GM08714 (cell line): ENCODE data around the gene MYBPC3.
"Not testable (repeated sequence)": the region's sequence is repeated elsewhere in the genome, so short reads cannot be mapped to it uniquely, and the experiment has no call there.

Experiments used
- H3K4me3 ChIP-seq: fragments of 200-500 bp; sonication (Bioruptor generic); 2 replicates; pipeline ENCODE4 v1.5.1; 2014; ENCODE audit warnings: mild to moderate bottlenecking, low read length, inconsistent platforms
- ZNF274 ChIP-seq: IDR thresholded peaks from 2 replicates; pipeline ENCODE4 v1.6.1; 2012; ENCODE audit warnings: mild to moderate bottlenecking, low read depth, low read length

The MYBPC3 gene

DNA sequence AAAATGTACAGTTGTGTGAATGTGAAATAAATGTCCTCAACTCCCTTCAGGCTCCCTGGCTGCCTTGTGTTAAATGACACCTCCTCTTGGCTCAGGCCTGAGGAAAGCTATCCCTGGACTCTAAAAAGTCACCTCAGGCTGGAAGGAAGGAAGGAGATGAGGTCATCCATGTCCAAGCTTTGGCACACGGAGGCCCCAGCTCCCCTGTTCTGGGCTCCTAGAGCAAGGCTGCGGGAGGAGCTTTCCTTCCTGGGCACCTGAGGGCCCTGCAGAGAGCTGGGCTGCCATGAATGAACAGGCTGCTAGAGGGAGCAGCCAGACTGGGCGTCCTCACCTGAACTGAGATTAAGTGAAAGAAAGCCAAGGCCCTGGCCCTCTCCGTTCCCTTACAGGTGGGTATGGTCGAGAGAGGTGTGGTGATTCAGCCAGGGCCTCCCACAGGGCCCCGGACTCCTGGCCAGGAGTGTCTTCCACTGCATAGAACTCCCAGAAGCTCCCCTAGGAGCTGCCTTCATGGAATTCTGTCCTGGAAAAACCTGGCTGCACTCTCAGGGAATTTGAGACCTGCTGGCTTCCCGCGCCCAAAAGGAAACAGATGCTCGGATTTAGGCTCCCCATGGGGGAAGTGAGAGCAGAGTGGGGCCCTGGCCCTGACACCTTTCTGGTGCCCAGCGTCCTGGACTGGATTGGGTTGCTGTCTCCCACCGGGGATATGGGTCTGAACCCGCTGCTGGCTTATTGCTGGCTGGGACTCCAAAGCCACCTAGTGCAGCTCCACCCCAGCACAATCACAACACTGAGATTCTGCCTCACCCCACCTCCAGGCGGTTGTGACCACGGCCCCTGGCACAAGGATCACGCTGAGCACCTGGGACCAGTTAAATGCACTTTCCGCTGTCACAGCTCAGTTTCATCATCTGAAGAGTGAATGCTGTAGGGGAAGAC, 22.2 kb downstream of the MYBPC3 start:
- no peak overlapping the region for H3K4me3 ChIP-seq
- TF ChIP-seq ZNF274: no peak

DNA sequence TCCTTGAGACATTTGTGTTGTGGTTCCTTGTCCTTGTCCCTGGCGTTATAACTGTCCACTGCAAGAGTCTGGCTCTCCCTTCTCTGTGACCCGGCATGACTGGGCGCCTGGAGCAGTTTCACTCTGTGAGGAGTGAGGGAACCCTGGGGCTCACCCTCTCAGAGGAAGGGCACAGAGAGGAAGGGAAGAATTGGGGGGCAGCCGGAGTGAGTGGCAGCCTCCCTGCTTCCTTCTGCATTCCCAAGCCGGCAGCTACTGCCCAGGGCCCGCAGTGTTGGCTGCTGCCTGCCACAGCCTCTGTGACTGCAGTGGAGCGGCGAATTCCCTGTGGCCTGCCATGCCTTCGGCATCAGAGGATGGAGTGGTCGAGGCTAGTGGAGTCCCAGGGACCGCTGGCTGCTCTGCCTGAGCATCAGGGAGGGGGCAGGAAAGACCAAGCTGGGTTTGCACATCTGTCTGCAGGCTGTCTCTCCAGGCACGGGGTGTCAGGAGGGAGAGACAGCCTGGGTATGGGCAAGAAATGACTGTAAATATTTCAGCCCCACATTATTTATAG, 23.0 kb downstream of the MYBPC3 start:
- no peak overlapping the region for H3K4me3 ChIP-seq
- no peak for TF ChIP-seq ZNF274

DNA sequence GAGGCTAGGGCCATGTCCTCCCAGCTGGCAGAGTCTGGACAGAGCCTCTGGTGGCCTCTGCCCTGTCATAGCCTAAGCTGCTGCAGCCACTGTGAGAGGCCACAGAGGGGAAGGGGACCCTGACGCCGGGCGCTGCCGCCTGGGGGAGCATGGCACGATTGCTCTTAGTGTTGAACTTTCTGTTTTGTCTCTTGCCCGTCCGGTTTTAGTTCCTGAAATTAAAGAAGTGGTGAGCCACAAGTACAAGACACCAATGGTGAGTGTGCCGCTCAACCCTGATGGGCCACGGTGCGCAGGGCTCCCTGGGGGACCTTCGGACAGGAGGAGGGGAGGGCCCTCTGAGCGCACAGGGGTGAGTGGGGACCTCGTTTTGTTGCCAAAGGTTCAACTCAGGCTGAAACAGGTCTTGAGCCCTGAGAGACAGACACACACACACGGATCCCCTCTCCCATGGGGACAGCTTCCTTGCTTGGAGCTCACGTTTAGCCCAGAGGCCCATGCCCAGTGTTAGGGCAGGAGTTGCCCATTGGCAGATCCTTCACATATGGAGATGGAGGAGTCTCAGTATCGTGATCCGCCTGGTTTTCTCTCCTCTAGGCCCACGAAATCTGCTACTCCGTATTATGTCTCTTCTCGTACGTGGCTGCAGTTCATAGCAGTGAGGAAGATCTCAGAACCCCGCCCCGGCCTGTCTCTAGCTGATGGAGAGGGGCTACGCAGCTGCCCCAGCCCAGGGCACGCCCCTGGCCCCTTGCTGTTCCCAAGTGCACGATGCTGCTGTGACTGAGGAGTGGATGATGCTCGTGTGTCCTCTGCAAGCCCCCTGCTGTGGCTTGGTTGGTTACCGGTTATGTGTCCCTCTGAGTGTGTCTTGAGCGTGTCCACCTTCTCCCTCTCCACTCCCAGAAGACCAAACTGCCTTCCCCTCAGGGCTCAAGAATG, 23.8 kb downstream of the MYBPC3 start:
- H3K4me3 ChIP-seq: no peak overlapping the region
- TF ChIP-seq ZNF274: no peak

DNA sequence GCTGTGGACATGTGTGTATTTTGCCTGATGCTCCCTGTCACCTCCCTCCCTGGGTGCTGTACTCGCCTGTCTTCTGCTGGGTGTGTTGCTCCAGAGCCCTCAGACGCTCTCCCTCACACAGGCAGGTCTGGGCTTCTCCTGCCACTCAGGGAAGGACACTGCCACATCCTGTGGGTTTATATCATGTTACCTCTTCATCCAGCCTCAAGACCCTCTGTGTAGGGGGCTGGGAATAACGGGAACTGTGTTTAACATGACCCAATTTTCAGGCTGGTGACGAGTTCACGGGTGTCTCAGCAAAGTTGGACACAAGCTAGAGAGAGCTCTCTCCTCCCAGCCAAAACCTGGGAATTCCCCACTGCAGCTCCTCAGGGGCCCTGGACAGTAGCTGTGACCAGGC, 24.6 kb downstream of the MYBPC3 start:
- no peak overlapping the region for H3K4me3 ChIP-seq

DNA sequence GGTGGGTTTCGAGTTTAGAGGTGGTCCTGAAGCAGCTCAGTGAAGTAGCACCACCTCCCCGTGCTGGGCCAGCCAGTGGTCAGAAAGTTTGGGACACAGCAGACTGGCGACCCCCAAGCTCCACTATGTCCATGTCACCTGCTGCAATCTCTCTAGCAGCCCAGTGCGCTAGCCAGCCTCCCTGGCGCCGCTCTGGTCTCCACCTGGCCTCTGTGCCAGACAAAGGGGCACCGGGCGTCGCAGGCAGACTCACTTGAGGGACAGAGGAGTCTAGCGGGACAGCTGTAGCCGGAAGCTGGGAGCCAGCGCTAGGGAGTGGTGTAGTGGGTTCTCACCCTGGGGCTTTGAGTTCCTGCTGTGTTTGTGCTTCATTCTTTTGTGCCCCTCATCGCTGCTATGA, 25.5 kb downstream of the MYBPC3 start:
- TF ChIP-seq ZNF274: no peak

More for the DNA sequence above, 24.6 kb downstream of the MYBPC3 start:
- TF ChIP-seq ZNF274: no peak

DNA sequence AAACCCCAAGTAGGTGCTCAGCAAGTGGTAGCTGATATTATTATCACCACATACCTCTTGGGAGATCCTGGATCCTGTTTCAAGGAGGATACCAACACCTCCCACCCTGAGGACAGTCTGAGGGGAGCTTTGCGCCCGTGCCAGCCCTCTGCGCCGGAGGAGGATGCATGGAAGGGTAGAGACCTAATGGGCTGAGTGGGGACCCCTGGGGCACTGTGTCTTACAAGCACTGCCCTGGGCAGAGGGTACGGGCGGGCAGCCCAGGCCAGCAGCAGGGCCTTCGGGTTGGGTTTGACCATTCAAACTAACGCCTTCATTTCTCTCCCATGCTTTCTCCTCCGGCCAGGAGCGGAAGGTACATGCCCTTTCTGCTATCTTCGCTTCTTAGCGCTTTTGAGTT, 26.3 kb downstream of the MYBPC3 start:
- no peak for TF ChIP-seq ZNF274
- no peak overlapping the region for H3K4me3 ChIP-seq

More for the DNA sequence above, 25.5 kb downstream of the MYBPC3 start:
- H3K4me3 ChIP-seq: no peak overlapping the region

DNA sequence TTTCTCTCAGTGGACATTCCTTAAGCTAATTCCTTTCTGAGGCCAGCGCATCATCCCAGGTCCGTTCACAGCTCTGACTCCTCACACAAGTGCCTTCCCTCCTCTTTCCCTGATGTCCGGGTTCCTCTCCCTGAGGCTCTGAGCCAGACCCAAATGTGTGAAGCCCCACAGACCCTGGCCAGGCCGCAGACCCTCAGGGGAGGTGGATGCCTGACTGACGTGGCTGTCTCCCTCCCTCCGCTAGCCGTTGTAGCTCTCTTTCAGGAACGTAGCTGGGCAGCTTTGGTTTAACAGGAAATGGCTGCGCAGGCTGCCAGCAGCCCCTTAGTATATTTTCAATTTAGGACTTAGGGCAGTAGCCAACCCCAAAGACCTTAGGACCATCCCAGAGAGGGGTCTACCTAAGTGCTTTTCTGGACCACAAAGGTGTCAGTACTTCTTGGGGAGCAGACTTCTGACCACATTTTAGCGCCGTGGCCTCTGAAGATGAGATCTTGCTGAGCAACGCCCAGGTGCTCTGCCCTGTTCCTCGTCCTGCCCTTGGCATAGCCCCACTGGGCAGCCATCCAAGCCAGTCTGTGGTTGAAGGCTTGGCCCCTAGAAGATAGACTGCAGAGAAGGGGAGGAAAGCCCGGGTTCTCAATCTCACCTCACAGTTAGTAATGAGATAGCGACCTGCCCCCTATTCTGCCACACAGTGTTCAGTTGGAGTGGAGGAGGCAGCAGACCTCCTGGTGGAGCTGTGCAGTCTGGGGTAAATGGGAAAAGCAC, 27.0 kb downstream of the MYBPC3 start:
- no peak overlapping the region for H3K4me3 ChIP-seq
- no peak for TF ChIP-seq ZNF274

DNA sequence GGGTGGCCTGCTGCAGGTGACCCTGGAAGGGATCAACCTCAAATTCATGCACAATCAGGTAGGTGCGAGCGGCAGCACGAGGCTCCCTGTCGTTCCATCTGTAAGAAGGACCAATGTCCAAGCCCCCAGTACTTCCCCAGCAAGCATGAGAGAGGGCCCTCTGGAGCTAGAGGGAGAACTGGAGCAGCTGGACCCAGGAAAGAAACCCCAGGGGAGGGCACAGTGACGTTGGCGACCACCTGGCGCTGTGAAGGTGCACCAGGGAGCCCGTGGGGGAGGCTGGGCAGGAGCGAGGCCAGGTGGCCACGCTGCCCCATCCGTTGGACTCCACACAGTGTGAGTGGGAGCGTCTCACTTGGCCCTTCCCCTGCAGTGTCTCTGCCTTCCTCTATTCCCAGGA, 28.0 kb downstream of the MYBPC3 start:
- H3K4me3 ChIP-seq: no peak overlapping the region
- TF ChIP-seq ZNF274: no peak

DNA sequence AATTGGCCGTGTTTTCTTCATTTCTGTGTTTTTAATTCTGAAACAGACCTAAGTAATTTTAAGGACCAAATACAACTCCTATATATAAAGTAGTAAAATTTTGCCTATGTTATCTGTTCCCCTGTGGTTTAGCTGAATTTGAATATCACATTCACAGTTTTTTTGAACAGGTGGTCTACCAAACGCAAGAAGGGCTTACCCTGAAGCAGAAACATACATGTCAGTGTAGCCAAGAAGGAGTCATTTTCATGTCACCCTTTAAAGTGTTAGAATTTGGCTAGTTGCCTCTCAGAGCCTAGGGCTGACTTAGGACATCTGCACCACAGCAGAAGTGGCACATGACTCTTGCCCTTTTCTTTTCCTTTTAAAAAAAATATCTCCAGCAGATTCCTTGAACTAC, 34.3 kb downstream of the MYBPC3 start:
- H3K4me3 ChIP-seq: no peak overlapping the region
- TF ChIP-seq ZNF274: no peak

DNA sequence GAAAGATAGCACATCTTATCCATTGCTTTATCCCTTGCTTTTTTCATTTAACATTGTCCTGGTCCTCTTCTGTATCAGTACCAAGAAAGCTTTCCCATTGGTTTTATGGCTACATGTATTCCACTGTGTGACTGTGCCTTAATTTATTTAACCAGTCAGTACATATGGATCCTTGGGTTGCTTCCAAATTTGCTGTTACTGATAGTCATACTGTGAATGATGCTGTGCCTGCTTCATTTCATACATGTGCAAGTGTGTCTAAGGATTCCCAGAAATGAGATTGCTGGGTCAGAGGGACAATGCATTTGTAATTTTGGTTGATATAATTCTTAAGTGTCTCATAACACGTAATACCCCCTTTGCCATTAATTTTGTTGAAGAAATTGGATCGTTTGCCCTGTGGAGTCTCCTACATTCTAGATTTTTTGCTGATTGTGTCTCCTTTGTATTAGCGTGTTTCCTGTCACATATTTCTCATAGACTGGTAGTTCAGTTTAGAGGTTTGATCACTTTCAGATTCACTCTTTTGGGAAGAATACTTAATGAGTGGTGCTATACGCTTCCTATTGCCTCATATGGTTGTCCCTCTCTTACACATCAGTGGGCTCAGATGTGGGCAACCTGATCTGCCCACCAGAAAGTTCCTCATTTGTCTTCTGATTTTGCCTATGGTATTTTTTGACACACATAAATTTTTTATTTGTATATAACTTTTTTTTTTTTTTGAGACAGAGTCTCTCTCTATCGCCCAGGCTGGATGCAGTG, 35.3 kb downstream of the MYBPC3 start:
- TF ChIP-seq ZNF274: no peak
- H3K4me3 ChIP-seq: no peak overlapping the region

DNA sequence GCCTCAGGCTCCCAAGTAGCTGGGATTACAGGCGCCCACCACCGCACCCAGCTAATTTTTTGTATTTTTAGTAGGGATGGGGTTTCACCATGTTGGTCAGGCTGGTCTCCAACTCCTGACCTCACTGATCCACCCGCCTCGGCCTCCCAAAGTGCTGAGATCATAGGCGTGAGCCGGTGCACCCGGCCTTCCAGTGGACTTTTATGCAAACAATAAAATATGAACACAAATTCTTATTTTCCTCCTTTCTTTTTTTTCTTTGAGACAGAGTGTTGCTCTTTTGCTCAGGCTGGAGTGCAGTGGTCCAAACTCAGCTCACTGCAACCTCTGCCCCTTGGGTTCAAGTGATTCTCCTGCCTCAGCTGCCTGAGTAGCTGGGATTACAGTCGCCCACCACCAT, 36.0 kb downstream of the MYBPC3 start:
- H3K4me3 ChIP-seq: not testable (repeated sequence)

DNA sequence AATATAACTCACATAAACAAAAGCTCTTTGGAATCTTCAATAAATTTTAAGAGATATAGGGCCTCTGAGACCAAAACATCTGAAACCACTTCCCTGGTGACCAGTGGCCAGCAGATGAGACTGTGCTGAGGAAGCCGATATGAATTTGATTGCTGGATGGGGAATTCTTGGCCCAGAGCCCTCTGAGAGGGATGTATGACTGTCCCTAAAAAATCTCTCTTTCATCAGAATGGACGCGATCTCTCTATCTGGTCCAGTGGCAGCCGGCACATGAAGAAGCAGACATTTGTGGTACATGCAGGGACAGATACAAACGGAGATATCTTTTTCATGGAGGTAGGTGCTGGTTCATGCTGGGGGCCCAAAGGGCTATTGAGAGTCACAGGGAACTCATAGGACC, 37.5 kb downstream of the MYBPC3 start:
- no peak overlapping the region for H3K4me3 ChIP-seq
- TF ChIP-seq ZNF274: no peak
